Measurements from ENCODE around the gene SAMD13. TPM values are rescaled to one million over a fixed set of nuclear protein-coding genes. Genes with fewer than 3 reads are reported as not detected.

Gene SAMD13
- polyA plus RNA-seq, 1 donor from 2014 or later: 20.0 TPM

DNA sequence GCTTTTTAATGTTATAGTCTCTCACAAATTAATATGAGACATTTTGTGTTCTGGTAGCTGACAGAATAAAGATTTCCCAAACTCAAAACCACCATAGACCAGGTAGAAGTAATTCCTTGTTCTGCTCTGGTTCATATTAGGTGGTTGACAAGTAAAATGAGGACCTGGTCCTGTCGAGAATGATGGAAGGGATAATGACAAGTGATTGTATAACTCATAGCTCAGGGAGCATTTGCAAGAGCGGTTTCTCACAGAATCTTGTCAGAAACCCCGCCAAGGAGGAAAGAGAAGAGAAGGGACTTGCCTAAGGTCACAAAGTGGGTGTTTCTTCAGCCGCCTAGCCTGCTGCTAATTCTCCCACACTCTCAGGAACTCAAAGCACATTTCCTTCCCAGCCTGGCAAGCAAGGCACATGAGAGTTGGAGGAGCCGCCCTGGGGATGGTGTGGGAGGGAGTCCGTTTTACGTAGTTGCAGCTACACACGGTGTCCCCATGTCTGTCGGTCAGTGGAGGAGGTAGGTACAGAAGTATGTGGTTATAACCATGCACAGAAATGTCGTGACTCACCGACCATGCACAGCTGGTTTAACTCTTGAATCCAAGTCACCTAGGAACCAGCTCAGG, 46.5 kb downstream of the SAMD13 start:
- Histone ChIP-seq H3K27ac (ENCODE audit: low read length) (peak overlapping the region; percentile 88), H3K9ac (ENCODE audit: low read length) (peak overlapping the region; percentile 52), H3K9me3 (ENCODE audit: low read length) (no peaks in the 10 kb centered on the region), H3K4me3 (ENCODE audit: low read length) (peak overlapping the region; percentile 24), H3K36me3 (ENCODE audit: insufficient read depth, low read length) (no peaks in the 10 kb centered on the region), H3K79me2 (replicated peaks; ENCODE audit: insufficient read depth, low read length) (no peaks in the 10 kb centered on the region), H3K4me2 (ENCODE audit: low read length) (no peak overlapping the region), H4K20me1 (ENCODE audit: insufficient read depth) (no peaks in the 10 kb centered on the region), H3K27me3 (ENCODE audit: insufficient read depth, low read depth, low read length) (no peaks in the 10 kb centered on the region), H2AFZ (ENCODE audit: low read depth, low read length) (no peak overlapping the region), H3K9me2 (ENCODE audit: insufficient read depth, low read length) (no peaks in the 10 kb centered on the region), H3F3A (ENCODE audit: insufficient read depth, low read length, poor library complexity, severe bottlenecking) (peaks cover 3% of the 10 kb centered on the region)
- TF ChIP-seq TAF1 (IDR thresholded peaks at IDR 0.05; ENCODE audit: low read depth): no peak
- TF ChIP-seq EP300 (conservative IDR thresholded peaks at IDR 0.05; ENCODE audit: poor library complexity, severe bottlenecking): peak; percentile 92
- TF ChIP-seq MXI1 (conservative IDR thresholded peaks at IDR 0.05; ENCODE audit: poor library complexity, severe bottlenecking): no peak
- no peak for TF ChIP-seq RAD21 (conservative IDR thresholded peaks at IDR 0.05)
- TF ChIP-seq POLR2AphosphoS5 (IDR thresholded peaks at IDR 0.05): peak; percentile 70
- no peak for TF ChIP-seq EZH2 (IDR thresholded peaks at IDR 0.05; ENCODE audit: borderline replicate concordance, insufficient read depth, low read length, poor library complexity, severe bottlenecking)

DNA sequence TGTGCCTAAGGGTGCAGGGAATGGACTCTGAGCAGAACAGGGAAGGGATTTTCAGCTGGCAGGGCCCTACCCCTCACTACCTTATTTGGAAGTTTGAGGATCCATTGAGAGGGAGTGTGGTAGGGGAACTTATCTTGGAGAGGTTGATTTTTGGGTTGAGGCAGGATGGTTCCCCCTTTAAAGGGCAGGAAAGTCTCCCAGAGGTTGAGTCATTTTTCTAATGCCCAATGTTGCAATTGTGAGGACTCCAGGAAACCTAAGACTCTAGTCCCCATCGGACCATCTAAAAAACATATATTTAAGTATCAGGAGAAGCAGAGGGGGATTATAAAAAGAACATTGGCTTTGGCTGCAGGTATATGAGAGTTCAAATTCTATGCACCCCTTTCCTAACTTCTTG, 47.3 kb downstream of the SAMD13 start:
- H3K9ac ChIP-seq (ENCODE audit: low read length): no peak overlapping the region
- no peak overlapping the region for H3K4me2 ChIP-seq (ENCODE audit: low read length)
- no peaks in the 10 kb centered on the region for H4K20me1 ChIP-seq (ENCODE audit: insufficient read depth)
- H3K9me3 ChIP-seq (ENCODE audit: low read length): no peaks in the 10 kb centered on the region
- no peaks in the 10 kb centered on the region for H3K9me2 ChIP-seq (ENCODE audit: insufficient read depth, low read length)
- peaks cover 3% of the 10 kb centered on the region for H3F3A ChIP-seq (ENCODE audit: insufficient read depth, low read length, poor library complexity, severe bottlenecking)
- H3K27ac ChIP-seq (ENCODE audit: low read length): peak overlapping the region; percentile 88
- no peak overlapping the region for H2AFZ ChIP-seq (ENCODE audit: low read depth, low read length)
- no peaks in the 10 kb centered on the region for H3K36me3 ChIP-seq (ENCODE audit: insufficient read depth, low read length)
- no peak for TF ChIP-seq TAF1 (IDR thresholded peaks at IDR 0.05; ENCODE audit: low read depth)
- TF ChIP-seq, protein P1, sequence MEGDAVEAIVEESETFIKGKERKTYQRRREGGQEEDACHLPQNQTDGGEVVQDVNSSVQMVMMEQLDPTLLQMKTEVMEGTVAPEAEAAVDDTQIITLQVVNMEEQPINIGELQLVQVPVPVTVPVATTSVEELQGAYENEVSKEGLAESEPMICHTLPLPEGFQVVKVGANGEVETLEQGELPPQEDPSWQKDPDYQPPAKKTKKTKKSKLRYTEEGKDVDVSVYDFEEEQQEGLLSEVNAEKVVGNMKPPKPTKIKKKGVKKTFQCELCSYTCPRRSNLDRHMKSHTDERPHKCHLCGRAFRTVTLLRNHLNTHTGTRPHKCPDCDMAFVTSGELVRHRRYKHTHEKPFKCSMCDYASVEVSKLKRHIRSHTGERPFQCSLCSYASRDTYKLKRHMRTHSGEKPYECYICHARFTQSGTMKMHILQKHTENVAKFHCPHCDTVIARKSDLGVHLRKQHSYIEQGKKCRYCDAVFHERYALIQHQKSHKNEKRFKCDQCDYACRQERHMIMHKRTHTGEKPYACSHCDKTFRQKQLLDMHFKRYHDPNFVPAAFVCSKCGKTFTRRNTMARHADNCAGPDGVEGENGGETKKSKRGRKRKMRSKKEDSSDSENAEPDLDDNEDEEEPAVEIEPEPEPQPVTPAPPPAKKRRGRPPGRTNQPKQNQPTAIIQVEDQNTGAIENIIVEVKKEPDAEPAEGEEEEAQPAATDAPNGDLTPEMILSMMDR (IDR thresholded peaks at IDR 0.05; ENCODE audit: poor library complexity, severe bottlenecking): no peak
- no peak for TF ChIP-seq POLR2AphosphoS5 (IDR thresholded peaks at IDR 0.05)
- no peak for TF ChIP-seq EZH2 (IDR thresholded peaks at IDR 0.05; ENCODE audit: borderline replicate concordance, insufficient read depth, low read length, poor library complexity, severe bottlenecking)
- TF ChIP-seq MXI1 (conservative IDR thresholded peaks at IDR 0.05; ENCODE audit: poor library complexity, severe bottlenecking): no peak
- no peak for TF ChIP-seq SMC3 (conservative IDR thresholded peaks at IDR 0.05; ENCODE audit: poor library complexity)
- no peak for TF ChIP-seq RAD21 (conservative IDR thresholded peaks at IDR 0.05)
- TF ChIP-seq, protein P2, sequence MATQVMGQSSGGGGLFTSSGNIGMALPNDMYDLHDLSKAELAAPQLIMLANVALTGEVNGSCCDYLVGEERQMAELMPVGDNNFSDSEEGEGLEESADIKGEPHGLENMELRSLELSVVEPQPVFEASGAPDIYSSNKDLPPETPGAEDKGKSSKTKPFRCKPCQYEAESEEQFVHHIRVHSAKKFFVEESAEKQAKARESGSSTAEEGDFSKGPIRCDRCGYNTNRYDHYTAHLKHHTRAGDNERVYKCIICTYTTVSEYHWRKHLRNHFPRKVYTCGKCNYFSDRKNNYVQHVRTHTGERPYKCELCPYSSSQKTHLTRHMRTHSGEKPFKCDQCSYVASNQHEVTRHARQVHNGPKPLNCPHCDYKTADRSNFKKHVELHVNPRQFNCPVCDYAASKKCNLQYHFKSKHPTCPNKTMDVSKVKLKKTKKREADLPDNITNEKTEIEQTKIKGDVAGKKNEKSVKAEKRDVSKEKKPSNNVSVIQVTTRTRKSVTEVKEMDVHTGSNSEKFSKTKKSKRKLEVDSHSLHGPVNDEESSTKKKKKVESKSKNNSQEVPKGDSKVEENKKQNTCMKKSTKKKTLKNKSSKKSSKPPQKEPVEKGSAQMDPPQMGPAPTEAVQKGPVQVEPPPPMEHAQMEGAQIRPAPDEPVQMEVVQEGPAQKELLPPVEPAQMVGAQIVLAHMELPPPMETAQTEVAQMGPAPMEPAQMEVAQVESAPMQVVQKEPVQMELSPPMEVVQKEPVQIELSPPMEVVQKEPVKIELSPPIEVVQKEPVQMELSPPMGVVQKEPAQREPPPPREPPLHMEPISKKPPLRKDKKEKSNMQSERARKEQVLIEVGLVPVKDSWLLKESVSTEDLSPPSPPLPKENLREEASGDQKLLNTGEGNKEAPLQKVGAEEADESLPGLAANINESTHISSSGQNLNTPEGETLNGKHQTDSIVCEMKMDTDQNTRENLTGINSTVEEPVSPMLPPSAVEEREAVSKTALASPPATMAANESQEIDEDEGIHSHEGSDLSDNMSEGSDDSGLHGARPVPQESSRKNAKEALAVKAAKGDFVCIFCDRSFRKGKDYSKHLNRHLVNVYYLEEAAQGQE (IDR thresholded peaks at IDR 0.05; ENCODE audit: borderline replicate concordance): no peak
- TF ChIP-seq EP300 (conservative IDR thresholded peaks at IDR 0.05; ENCODE audit: poor library complexity, severe bottlenecking): no peak
- H3K79me2 ChIP-seq (replicated peaks; ENCODE audit: insufficient read depth, low read length): no peaks in the 10 kb centered on the region
- H3K4me3 ChIP-seq (ENCODE audit: low read length): no peak overlapping the region
- H3K27me3 ChIP-seq (ENCODE audit: insufficient read depth, low read depth, low read length): no peaks in the 10 kb centered on the region
